ENCODE data around the gene TSR2. TPM values are rescaled to one million over a fixed set of nuclear protein-coding genes. Genes with fewer than 3 reads are reported as not detected.

TSR2 gene
- total RNA-seq, 4 donors from 2014 or later = 10.1 to 24.2 (median 18.0) TPM

DNA sequence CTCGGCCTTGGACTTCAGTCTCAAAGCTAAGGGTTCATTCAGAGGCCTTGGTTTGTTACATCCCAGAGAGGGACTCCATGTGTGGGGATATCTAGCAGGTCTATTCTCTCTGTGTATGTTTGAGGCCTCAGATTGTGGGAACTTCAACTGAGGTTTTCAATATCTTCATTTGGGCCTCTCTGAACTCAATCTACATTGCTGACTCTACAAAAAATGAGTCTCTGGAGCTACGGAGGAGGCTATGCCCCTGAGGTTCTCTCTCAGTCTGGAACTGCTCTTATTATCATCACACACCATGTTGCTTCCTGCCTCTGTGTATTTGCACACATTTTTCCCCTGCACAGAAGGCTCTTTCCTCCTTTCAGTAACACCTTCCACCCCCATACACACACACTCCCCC lies 5.1 kb upstream of the TSR2 start:
- Histone ChIP-seq H3K9me3 (no peaks in the 10 kb centered on the region), H3K36me3 (no peaks in the 10 kb centered on the region), H3K4me1 (peaks cover 0 to 2% of the 10 kb centered on the region in 2 donors), H3K27ac (no peak overlapping the region), H3K4me3 (no peak overlapping the region), H3K27me3 (no peaks in the 10 kb centered on the region)
- no peak for ATAC-seq
- intact Hi-C loops (cut with DNase I; ENCODE audit: low total_unique reads) (no loop called here), in situ Hi-C loops (cut with MboI; ENCODE audit: low sequenced_read_pairs in 4 of 4) (no loop called here)
- no peak for TF ChIP-seq POLR2A (IDR thresholded peaks at IDR 0.05)
- TF ChIP-seq, protein P1, sequence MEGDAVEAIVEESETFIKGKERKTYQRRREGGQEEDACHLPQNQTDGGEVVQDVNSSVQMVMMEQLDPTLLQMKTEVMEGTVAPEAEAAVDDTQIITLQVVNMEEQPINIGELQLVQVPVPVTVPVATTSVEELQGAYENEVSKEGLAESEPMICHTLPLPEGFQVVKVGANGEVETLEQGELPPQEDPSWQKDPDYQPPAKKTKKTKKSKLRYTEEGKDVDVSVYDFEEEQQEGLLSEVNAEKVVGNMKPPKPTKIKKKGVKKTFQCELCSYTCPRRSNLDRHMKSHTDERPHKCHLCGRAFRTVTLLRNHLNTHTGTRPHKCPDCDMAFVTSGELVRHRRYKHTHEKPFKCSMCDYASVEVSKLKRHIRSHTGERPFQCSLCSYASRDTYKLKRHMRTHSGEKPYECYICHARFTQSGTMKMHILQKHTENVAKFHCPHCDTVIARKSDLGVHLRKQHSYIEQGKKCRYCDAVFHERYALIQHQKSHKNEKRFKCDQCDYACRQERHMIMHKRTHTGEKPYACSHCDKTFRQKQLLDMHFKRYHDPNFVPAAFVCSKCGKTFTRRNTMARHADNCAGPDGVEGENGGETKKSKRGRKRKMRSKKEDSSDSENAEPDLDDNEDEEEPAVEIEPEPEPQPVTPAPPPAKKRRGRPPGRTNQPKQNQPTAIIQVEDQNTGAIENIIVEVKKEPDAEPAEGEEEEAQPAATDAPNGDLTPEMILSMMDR (IDR thresholded peaks at IDR 0.05 in 4 of 5, conservative IDR thresholded peaks at IDR 0.05 in 1 of 5) = no peak
- no peak for DNase-seq

DNA sequence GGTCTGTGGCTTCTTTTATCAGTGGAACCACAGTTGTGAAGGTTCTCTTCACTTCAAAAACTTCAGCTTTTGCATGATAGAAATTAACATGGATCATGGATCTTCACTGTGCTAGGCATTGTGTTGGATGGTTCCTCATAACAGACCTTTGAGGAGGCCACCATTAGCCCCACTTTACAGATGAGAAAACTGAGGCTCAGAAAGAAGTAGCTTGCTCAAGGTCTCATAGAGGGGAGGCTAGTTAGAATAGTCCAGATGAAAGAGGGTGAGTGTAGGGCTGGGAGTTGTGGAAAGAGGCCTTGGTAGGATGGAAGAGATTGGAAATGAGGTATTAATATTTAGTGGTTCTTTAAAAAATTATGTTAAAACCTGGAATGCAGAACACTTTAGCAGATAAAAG lies 2.6 kb downstream of the TSR2 start:
- DNase-seq = no peak
- intact Hi-C loops (cut with DNase I; ENCODE audit: low total_unique reads) = loop anchor here (5.0 kb wide), 2 partner anchors 260 to 1275 kb away; partner anchors contain the start of genes FAM120C and RRAGB
- Histone ChIP-seq H3K9me3 (no peaks in the 10 kb centered on the region), H3K4me3 (no peak overlapping the region), H3K27ac (no peak overlapping the region), H3K27me3 (no peaks in the 10 kb centered on the region), H3K4me1 (peaks cover 6 to 14% of the 10 kb centered on the region in 2 donors), H3K36me3 (no peaks in the 10 kb centered on the region)
- in situ Hi-C loops (cut with MboI; ENCODE audit: low sequenced_read_pairs in 4 of 4) = loop anchor here in 1 of 4 donors (10.0 kb wide), 1 partner anchor 92 kb away; the partner anchor contains the start of gene GNL3L
- TF ChIP-seq, protein P1 (IDR thresholded peaks at IDR 0.05 in 4 of 5, conservative IDR thresholded peaks at IDR 0.05 in 1 of 5) = no peak
- TF ChIP-seq POLR2A (IDR thresholded peaks at IDR 0.05) = no peak
- ATAC-seq = no peak

DNA sequence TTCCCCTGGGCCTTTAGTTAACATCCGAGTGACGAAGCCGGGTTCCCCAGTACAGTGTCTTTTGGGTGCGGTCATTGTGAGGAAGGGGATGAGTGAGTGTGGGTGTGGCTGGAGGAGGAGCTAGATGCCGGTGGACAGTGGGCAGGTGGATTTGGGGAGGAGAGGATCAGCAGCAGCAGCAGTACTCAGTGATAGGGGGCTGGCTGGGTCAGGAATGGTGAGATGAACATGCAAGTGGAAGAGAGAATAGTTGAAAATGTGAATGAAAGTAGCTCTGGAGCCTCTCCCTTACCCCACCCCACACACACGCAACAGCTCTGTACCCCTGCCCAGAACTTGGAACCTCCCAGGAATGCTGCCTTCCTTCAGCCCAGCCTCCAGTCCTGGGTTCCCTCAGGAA lies 4.5 kb downstream of the TSR2 start:
- in situ Hi-C loops (cut with MboI; ENCODE audit: low sequenced_read_pairs in 4 of 4) (loop anchor here in 1 of 4 donors (10.0 kb wide), 1 partner anchor 90 kb away; the partner anchor contains the start of gene GNL3L), intact Hi-C loops (cut with DNase I; ENCODE audit: low total_unique reads) (loop anchor here (5.0 kb wide), 2 partner anchors 262 to 1273 kb away; partner anchors contain the start of genes FAM120C and RRAGB)
- Histone ChIP-seq H3K27me3 (no peaks in the 10 kb centered on the region), H3K4me1 (peaks cover 6 to 12% of the 10 kb centered on the region in 2 donors), H3K4me3 (no peak overlapping the region), H3K36me3 (no peaks in the 10 kb centered on the region), H3K9me3 (no peaks in the 10 kb centered on the region), H3K27ac (no peak overlapping the region)
- DNase-seq (no peak), ATAC-seq (no peak)
- TF ChIP-seq, protein P1 (IDR thresholded peaks at IDR 0.05 in 4 of 5, conservative IDR thresholded peaks at IDR 0.05 in 1 of 5) = no peak
- TF ChIP-seq POLR2A (IDR thresholded peaks at IDR 0.05) = no peak

DNA sequence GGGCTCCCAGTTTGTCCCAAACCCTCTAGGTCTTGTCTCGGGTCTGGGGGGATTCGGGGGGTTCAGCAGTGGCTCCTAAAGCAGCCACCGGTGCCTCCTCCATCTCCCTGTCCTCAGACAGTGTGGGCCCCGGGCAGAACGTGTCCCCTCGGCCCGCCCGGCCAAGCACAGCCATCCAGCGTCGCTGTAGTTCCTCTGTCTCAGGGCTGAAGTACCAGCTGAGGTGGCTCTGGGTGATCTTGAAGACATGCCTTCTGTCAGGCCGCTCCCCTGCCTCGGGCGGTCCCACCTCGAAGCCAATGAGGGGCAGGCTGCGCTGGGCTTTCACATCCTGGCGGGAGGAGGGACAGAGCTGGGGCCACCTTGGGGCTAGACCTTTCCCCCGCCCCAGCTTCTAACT lies 5.9 kb downstream of the TSR2 start:
- ATAC-seq (no peak), DNase-seq (no peak)
- TF ChIP-seq, protein P1 (IDR thresholded peaks at IDR 0.05 in 4 of 5, conservative IDR thresholded peaks at IDR 0.05 in 1 of 5) = no peak
- TF ChIP-seq POLR2A (IDR thresholded peaks at IDR 0.05) = no peak
- Histone ChIP-seq H3K9me3 (no peaks in the 10 kb centered on the region), H3K27ac (no peak overlapping the region), H3K4me3 (no peak overlapping the region), H3K4me1 (peaks cover 4 to 11% of the 10 kb centered on the region in 2 donors), H3K27me3 (no peaks in the 10 kb centered on the region), H3K36me3 (no peaks in the 10 kb centered on the region)
- intact Hi-C loops (cut with DNase I; ENCODE audit: low total_unique reads) = no loop called here
- in situ Hi-C loops (cut with MboI; ENCODE audit: low sequenced_read_pairs in 4 of 4) = loop anchor here in 1 of 4 donors (10.0 kb wide), 1 partner anchor 89 kb away; the partner anchor contains the start of gene GNL3L

DNA sequence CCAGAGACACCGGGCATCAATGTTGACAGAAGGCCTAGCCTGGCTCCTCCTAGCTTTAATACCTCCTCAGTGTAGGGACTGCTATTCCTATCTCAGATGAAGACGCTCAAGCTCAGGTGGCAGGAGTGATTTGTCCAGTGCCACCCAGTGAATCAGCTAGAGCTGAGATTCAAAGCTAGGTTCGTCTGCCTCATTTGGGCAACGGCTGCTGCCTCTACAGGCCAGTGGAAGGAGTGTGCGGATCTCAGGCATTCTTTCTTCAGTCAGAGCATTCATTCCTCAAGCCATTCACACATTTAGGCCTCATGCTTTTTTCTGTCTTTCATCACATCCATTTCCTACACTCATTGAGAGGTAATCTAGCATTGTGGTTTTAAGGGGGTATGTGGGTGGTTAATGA lies 7.3 kb downstream of the TSR2 start:
- DNase-seq (no peak), ATAC-seq (no peak)
- Histone ChIP-seq H3K36me3 (no peaks in the 10 kb centered on the region), H3K4me1 (no peaks in the 10 kb centered on the region), H3K9me3 (no peaks in the 10 kb centered on the region), H3K27ac (no peak overlapping the region), H3K27me3 (no peaks in the 10 kb centered on the region), H3K4me3 (no peak overlapping the region)
- in situ Hi-C loops (cut with MboI; ENCODE audit: low sequenced_read_pairs in 4 of 4) (loop anchor here in 1 of 4 donors (10.0 kb wide), 1 partner anchor 87 kb away; the partner anchor contains the start of gene GNL3L), intact Hi-C loops (cut with DNase I; ENCODE audit: low total_unique reads) (no loop called here)
- TF ChIP-seq, protein P1 (IDR thresholded peaks at IDR 0.05 in 4 of 5, conservative IDR thresholded peaks at IDR 0.05 in 1 of 5) = no peak
